GM12878 (cell line): ENCODE results near the gene GNL3L.

Experiments
- BHLHE40 ChIP-seq, 2 experiments: fragments of 450-650 bp in 1 of 2; IDR thresholded peaks; 2 replicates each; pipeline ENCODE4 v1.6.1; 2011 to 2017; ENCODE audit warnings: low read depth in 2 of 2, borderline replicate concordance in 1 of 2, improper control_type of control experiment in 1 of 2, low read length in 1 of 2, mild to moderate bottlenecking in 1 of 2
- BMI1 ChIP-seq: fragments of 450-650 bp; IDR thresholded peaks from 2 replicates; pipeline ENCODE4 v1.6.1; 2016; ENCODE audit warnings: mild to moderate bottlenecking, moderate library complexity, borderline replicate concordance
- CHD1 ChIP-seq: IDR thresholded peaks from 2 replicates; pipeline ENCODE4 v1.6.1; 2012; ENCODE audit warnings: low read depth, low read length, improper control_type of control experiment
- ETV6 ChIP-seq, 2 experiments: fragments of 450-650 bp in 1 of 2; IDR thresholded peaks in 1 of 2; conservative IDR thresholded peaks in 1 of 2; 2 replicates each; pipeline ENCODE4 v1.6.1; 2014; ENCODE audit warnings: antibody characterized with exemption in 1 of 2, borderline replicate concordance in 1 of 2, low read depth in 1 of 2, mild to moderate bottlenecking in 1 of 2, moderate library complexity in 1 of 2
- PML ChIP-seq: IDR thresholded peaks from 2 replicates; pipeline ENCODE4 v1.6.1; 2012; ENCODE audit warnings: low read length, inconsistent platforms
- POLR2A ChIP-seq: IDR thresholded peaks from 2 replicates; pipeline ENCODE4 v1.6.1; 2011; ENCODE audit warnings: low read depth, mild to moderate bottlenecking, low read length
- POU2F2 ChIP-seq: IDR thresholded peaks from 3 replicates; pipeline ENCODE4 v1.6.1; 2011; ENCODE audit warnings: low read depth, mild to moderate bottlenecking, low read length, borderline replicate concordance
- RCOR1 ChIP-seq: conservative IDR thresholded peaks from 2 replicates; pipeline ENCODE4 v1.6.1; 2012; ENCODE audit warnings: low read depth, low read length, improper control_type of control experiment
- SIN3A ChIP-seq: IDR thresholded peaks from 2 replicates; pipeline ENCODE4 v1.6.1; 2012; ENCODE audit warnings: low read depth, low read length, improper control_type of control experiment
- YBX1 ChIP-seq: fragments of 450-650 bp; IDR thresholded peaks from 2 replicates; pipeline ENCODE4 v1.6.1; 2016; ENCODE audit warnings: antibody characterized with exemption
- TF ChIP-seq, protein P1 (sequence below): fragments of 450-650 bp; IDR thresholded peaks from 2 replicates; pipeline ENCODE4 v1.6.1; 2014; ENCODE audit warnings: mild to moderate bottlenecking
- TF ChIP-seq, protein P2 (sequence below), 3 experiments: IDR thresholded peaks in 2 of 3; conservative IDR thresholded peaks in 1 of 3; 2 replicates each; pipeline ENCODE4 v1.5.1; 2011; ENCODE audit warnings: low read depth in 3 of 3, low read length in 3 of 3, mild to moderate bottlenecking in 3 of 3, control low read depth in 2 of 3, moderate library complexity in 2 of 3, inconsistent platforms in 1 of 3, mixed read lengths in 1 of 3; ENCODE audit not compliant: control insufficient read depth in 2 of 3, insufficient read depth in 1 of 3; ENCODE audit errors: extremely low read depth in 1 of 3
- TF ChIP-seq, protein P3 (sequence below): IDR thresholded peaks from 2 replicates; pipeline ENCODE4 v1.6.1; 2011; ENCODE audit warnings: low read depth, low read length, improper control_type of control experiment, borderline replicate concordance
- TF ChIP-seq, protein P4 (sequence below): IDR thresholded peaks from 2 replicates; pipeline ENCODE4 v1.6.1; 2012; ENCODE audit warnings: mild to moderate bottlenecking, low read depth, low read length

DNA sequence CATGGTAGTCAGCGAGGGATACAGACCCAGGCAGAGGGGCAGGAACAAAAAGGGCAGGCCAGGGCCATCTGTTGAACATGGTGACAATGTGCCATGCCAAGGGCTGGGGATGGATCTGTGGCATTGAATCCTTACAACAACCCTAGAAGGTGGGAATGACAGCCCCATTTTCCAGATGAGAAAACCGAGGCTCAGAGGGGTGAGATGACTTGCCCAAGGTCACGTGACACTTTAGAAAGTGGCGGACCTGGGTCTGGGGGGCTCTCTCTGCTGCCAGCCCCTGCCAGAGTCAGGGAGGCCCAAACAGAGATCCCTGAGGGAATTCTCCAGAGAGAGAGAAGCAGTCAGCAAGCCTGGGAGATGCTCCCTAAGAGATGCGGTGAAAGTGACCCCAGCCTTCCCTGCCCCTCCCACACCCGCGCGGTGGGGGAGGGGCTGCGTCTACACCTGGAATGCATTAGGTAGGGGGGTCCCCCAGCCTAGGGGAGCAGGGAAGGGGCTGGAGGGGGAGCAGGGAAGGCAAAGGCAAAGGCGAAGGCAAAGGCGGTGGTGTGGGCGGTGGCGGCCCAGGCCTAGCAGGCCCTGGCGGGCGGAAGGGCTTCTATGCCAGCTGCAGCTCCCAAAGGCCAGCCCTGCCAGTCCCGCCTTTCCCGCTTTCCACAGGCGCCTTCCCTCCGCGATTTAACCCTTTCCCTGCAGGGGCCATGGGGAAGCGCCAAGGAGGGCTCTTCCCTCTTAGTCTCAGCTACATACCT lies 47.0 kb upstream of the GNL3L start:
- TF ChIP-seq, protein P1, sequence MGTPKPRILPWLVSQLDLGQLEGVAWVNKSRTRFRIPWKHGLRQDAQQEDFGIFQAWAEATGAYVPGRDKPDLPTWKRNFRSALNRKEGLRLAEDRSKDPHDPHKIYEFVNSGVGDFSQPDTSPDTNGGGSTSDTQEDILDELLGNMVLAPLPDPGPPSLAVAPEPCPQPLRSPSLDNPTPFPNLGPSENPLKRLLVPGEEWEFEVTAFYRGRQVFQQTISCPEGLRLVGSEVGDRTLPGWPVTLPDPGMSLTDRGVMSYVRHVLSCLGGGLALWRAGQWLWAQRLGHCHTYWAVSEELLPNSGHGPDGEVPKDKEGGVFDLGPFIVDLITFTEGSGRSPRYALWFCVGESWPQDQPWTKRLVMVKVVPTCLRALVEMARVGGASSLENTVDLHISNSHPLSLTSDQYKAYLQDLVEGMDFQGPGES = no peak
- TF ChIP-seq, protein P2, sequence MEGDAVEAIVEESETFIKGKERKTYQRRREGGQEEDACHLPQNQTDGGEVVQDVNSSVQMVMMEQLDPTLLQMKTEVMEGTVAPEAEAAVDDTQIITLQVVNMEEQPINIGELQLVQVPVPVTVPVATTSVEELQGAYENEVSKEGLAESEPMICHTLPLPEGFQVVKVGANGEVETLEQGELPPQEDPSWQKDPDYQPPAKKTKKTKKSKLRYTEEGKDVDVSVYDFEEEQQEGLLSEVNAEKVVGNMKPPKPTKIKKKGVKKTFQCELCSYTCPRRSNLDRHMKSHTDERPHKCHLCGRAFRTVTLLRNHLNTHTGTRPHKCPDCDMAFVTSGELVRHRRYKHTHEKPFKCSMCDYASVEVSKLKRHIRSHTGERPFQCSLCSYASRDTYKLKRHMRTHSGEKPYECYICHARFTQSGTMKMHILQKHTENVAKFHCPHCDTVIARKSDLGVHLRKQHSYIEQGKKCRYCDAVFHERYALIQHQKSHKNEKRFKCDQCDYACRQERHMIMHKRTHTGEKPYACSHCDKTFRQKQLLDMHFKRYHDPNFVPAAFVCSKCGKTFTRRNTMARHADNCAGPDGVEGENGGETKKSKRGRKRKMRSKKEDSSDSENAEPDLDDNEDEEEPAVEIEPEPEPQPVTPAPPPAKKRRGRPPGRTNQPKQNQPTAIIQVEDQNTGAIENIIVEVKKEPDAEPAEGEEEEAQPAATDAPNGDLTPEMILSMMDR (IDR thresholded peaks at IDR 0.05 in 2 of 3, conservative IDR thresholded peaks at IDR 0.05 in 1 of 3; ENCODE audit: control insufficient read depth in 2 of 3, extremely low read depth in 1 of 3, insufficient read depth in 1 of 3, low read depth in 3 of 3, low read length in 3 of 3) = no peak
- TF ChIP-seq BHLHE40 (IDR thresholded peaks at IDR 0.05; ENCODE audit: borderline replicate concordance in 1 of 2, low read depth in 2 of 2, low read length in 1 of 2) = no peak
- TF ChIP-seq CHD1 = no peak
- no peak for TF ChIP-seq YBX1
- no peak for TF ChIP-seq SIN3A
- no peak for TF ChIP-seq BMI1
- TF ChIP-seq, protein P3, sequence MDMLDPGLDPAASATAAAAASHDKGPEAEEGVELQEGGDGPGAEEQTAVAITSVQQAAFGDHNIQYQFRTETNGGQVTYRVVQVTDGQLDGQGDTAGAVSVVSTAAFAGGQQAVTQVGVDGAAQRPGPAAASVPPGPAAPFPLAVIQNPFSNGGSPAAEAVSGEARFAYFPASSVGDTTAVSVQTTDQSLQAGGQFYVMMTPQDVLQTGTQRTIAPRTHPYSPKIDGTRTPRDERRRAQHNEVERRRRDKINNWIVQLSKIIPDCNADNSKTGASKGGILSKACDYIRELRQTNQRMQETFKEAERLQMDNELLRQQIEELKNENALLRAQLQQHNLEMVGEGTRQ = no peak
- TF ChIP-seq, protein P4, sequence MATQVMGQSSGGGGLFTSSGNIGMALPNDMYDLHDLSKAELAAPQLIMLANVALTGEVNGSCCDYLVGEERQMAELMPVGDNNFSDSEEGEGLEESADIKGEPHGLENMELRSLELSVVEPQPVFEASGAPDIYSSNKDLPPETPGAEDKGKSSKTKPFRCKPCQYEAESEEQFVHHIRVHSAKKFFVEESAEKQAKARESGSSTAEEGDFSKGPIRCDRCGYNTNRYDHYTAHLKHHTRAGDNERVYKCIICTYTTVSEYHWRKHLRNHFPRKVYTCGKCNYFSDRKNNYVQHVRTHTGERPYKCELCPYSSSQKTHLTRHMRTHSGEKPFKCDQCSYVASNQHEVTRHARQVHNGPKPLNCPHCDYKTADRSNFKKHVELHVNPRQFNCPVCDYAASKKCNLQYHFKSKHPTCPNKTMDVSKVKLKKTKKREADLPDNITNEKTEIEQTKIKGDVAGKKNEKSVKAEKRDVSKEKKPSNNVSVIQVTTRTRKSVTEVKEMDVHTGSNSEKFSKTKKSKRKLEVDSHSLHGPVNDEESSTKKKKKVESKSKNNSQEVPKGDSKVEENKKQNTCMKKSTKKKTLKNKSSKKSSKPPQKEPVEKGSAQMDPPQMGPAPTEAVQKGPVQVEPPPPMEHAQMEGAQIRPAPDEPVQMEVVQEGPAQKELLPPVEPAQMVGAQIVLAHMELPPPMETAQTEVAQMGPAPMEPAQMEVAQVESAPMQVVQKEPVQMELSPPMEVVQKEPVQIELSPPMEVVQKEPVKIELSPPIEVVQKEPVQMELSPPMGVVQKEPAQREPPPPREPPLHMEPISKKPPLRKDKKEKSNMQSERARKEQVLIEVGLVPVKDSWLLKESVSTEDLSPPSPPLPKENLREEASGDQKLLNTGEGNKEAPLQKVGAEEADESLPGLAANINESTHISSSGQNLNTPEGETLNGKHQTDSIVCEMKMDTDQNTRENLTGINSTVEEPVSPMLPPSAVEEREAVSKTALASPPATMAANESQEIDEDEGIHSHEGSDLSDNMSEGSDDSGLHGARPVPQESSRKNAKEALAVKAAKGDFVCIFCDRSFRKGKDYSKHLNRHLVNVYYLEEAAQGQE = no peak
- TF ChIP-seq POLR2A = no peak
- TF ChIP-seq ETV6 (conservative IDR thresholded peaks at IDR 0.05 in 1 of 2, IDR thresholded peaks at IDR 0.05 in 1 of 2; ENCODE audit: borderline replicate concordance in 1 of 2, low read depth in 1 of 2) = no peak
- TF ChIP-seq POU2F2 = no peak
- no peak for TF ChIP-seq RCOR1
- no peak for TF ChIP-seq PML
